Astrocyte of the spinal cord (primary cell): ENCODE measurements around the gene FBXW5.
A peak's percentile ranks its signal among the peaks of the same experiment; 100 is the strongest.

Source experiments
- DNase-seq: peaks from one replicate; pipeline ENCODE4 v3.0.0; 2011; ENCODE audit warnings: low read depth, low spot score
- H3K4me3 ChIP-seq: 2 replicates; pipeline ENCODE4 v1.5.1; 2011; ENCODE audit warnings: low read depth, mild to moderate bottlenecking, low read length, moderate library complexity
- in situ Hi-C: cut with HindIII; loops from 2 replicates; pipeline ENCODE4 v1.10.0; 2017; ENCODE audit warnings: low sequenced_read_pairs
- TF ChIP-seq, protein P1 (sequence below): IDR thresholded peaks from 2 replicates; pipeline ENCODE4 v1.5.1; 2012; ENCODE audit warnings: low read depth, mild to moderate bottlenecking, low read length, inconsistent platforms

Gene FBXW5

DNA sequence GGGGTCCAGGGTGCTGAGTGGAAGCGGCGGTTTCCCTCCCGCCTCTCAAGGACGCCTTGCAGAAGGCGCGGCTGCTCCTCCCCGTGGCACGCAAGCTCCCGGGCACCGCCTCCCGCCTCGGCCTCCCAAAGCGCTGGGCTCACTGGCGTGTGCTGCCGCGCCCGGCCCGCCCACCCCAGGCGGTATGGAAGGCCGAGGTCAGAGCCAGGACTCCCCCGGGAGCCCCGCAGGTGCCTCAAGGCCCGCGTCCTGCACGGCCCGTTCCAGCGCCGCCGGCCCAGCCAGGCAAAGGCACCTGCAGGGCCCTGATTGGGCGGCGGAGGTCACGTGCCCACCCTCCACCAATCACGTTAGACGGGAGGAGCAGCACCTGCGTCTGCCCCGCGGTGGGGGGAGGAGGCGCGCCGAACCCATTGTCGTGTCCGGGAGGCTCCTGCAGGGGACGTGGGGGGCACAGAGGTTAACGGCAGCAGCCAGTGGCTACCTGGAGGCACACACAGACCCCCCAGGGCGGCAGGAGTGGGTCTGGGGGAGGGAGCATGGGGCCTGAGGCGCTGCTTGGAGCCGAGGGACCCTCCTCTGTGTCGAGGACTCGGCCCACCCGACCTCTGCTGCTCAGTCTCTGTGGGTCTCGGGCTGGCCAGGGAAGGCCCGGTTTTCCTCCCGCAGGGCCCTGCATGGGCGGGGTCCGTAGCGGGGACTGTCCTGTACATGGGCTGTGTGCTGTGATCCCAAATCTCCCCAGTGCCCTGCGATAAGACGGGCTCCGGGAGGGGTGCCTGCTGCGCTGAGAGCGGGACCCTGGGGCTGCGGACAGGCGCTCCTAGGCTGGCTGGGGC, 5.5 kb upstream of the FBXW5 start:
- TF ChIP-seq, protein P1, sequence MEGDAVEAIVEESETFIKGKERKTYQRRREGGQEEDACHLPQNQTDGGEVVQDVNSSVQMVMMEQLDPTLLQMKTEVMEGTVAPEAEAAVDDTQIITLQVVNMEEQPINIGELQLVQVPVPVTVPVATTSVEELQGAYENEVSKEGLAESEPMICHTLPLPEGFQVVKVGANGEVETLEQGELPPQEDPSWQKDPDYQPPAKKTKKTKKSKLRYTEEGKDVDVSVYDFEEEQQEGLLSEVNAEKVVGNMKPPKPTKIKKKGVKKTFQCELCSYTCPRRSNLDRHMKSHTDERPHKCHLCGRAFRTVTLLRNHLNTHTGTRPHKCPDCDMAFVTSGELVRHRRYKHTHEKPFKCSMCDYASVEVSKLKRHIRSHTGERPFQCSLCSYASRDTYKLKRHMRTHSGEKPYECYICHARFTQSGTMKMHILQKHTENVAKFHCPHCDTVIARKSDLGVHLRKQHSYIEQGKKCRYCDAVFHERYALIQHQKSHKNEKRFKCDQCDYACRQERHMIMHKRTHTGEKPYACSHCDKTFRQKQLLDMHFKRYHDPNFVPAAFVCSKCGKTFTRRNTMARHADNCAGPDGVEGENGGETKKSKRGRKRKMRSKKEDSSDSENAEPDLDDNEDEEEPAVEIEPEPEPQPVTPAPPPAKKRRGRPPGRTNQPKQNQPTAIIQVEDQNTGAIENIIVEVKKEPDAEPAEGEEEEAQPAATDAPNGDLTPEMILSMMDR = no peak
- in situ Hi-C loops = loop anchor here (25.0 kb wide), 1 partner anchor 87 kb away; the partner anchor contains the start of genes ABCA2, FUT7 and NPDC1
- DNase-seq = peak; percentile 80
- peak overlapping the region; percentile 50 for H3K4me3 ChIP-seq

DNA sequence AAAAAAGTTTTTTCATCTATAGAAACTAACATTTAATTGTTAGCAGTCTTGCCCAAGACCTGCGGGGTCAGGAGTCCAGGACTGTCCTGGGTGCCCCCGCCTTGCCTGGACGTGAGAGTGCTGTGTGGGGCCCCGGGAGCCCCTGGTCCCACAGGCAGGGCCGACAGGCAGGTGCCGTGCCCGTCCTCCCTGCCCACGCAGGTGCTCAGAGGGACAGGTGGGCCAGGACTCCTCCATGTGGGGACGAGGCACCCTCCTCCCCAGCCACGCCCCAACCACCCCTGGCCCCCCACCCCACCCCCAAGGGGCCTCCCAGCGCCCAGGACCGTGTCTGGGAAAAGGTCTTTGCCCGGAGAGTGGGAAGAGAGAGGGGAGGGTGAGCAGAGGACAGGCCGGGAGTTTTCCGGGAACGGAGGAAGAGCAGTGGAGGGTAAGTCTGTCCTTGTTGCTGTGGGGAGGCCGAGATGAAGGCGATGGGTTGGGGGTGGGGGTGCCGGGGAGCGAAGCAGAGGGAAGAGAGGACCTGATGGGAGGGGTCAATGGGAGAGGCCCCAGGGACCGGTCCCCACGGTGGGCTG, 4.8 kb upstream of the FBXW5 start:
- in situ Hi-C loops = loop anchor here (25.0 kb wide), 1 partner anchor 88 kb away; the partner anchor contains the start of genes ABCA2, FUT7 and NPDC1
- peak overlapping the region; percentile 50 for H3K4me3 ChIP-seq
- TF ChIP-seq, protein P1 = no peak
- no peak for DNase-seq

- DNase-seq = peak; percentile 10
- in situ Hi-C loops = loop anchor here (25.0 kb wide), 1 partner anchor 89 kb away; the partner anchor contains the start of genes ABCA2, FUT7 and NPDC1
- H3K4me3 ChIP-seq = no peak overlapping the region
- TF ChIP-seq, protein P1 = peak; percentile 61
Observed at GRCh38 chr9:136947955-136948510, 3.5 kb upstream of the FBXW5 start.

DNA sequence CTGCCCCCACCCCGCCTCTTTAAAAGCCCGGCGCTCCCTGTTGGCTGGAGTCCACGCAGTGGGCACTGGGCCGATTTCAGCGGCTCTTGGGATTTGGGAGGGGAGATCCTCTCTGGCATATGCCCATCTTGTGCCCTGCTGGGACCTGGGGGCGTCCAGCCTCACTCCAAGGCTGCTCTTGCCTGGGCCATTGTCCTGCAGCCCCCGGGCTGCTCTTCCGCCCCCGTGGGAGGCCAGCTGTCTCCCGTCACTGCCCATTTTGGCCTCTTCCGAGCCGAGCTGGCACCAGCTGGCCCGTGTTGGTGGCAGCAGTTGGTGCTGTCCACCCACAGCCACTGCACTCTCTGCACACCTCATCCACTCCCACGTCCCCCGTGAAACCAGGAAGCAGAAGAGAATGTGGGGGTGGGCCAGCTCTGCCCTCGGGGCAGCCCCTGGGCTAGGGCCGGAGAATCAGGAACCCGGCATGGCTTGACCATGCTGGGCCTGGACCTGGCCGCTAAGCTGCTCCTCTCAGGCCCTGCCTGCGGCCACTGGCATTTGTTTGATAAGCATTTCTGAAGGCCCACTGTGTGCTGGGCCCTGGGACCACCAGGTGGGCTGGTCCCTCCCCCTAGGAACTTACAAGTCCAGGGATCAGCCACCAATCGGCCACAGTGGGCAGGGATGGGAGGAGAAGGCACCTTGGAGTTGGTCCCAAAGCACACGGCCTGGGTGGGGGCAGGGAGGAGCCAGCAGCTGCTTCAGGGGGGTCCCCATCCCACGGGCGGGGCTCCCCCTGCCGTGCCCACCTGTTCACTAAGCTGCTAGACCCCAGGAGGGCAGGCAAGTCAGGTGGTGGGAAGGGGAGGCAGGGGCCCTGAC, 2.7 kb upstream of the FBXW5 start:
- TF ChIP-seq, protein P1 = no peak
- H3K4me3 ChIP-seq = no peak overlapping the region
- in situ Hi-C loops = loop anchor here (25.0 kb wide), 1 partner anchor 90 kb away; the partner anchor contains the start of genes ABCA2, FUT7 and NPDC1
- DNase-seq = no peak

- no peak overlapping the region for H3K4me3 ChIP-seq
- in situ Hi-C loops = loop anchor here (25.0 kb wide), 1 partner anchor 91 kb away; the partner anchor contains the start of genes ABCA2, FUT7 and NPDC1
- no peak for DNase-seq
- TF ChIP-seq, protein P1 = no peak
Observed at GRCh38 chr9:136946228-136947027, 1.9 kb upstream of the FBXW5 start.
